HG03064 (cell line): ENCODE data around the gene PGAP3.
"Not testable (repeated sequence)": the region's sequence is repeated elsewhere in the genome, so short reads cannot be mapped to it uniquely, and the experiment has no call there.

ENCODE experiments used
- ATAC-seq: cut with Tn5 transposase; IDR thresholded peaks from one replicate; pipeline ENCODE4 v1.9.1; 2021; ENCODE audit warnings: low read depth; ENCODE audit not compliant: unreplicated experiment

Gene PGAP3

GRCh38 chr17:39715375-39716072 lies 27.7 kb upstream of the PGAP3 start:
- ATAC-seq, result no peak

GRCh38 chr17:39714234-39714633 lies 26.4 kb upstream of the PGAP3 start:
- no peak for ATAC-seq

GRCh38 chr17:39711851-39712250 lies 24.0 kb upstream of the PGAP3 start:
- ATAC-seq, result no peak

- not testable (repeated sequence) for ATAC-seq
Measured at GRCh38 chr17:39711071-39711470, 23.2 kb upstream of the PGAP3 start.

GRCh38 chr17:39709998-39710964 lies 22.4 kb upstream of the PGAP3 start:
- no peak for ATAC-seq

- ATAC-seq, result no peak
Measured at GRCh38 chr17:39709319-39709997, 21.6 kb upstream of the PGAP3 start.

- no peak for ATAC-seq
Measured at GRCh38 chr17:39706921-39707337, 19.1 kb upstream of the PGAP3 start.

- no peak for ATAC-seq
Measured at GRCh38 chr17:39706383-39706782, 18.5 kb upstream of the PGAP3 start.

GRCh38 chr17:39705786-39706348 lies 18.0 kb upstream of the PGAP3 start:
- ATAC-seq, result no peak

- ATAC-seq, result no peak
Measured at GRCh38 chr17:39704821-39705551, 17.1 kb upstream of the PGAP3 start.

GRCh38 chr17:39703913-39704312 lies 16.1 kb upstream of the PGAP3 start:
- ATAC-seq, result no peak

GRCh38 chr17:39702901-39703893 lies 15.3 kb upstream of the PGAP3 start:
- no peak for ATAC-seq

GRCh38 chr17:39701784-39702422 lies 14.0 kb upstream of the PGAP3 start:
- no peak for ATAC-seq

- ATAC-seq, result no peak
Measured at GRCh38 chr17:39701012-39701783, 13.3 kb upstream of the PGAP3 start.

- no peak for ATAC-seq
Measured at GRCh38 chr17:39700148-39700987, 12.5 kb upstream of the PGAP3 start.

GRCh38 chr17:39699818-39700147 lies 11.9 kb upstream of the PGAP3 start, which contains the start of gene ERBB2:
ERBB2 (plus strand) TSS chr17:39700064; CDS start chr17:39700239, 175 bp downstream.
- no peak for ATAC-seq
